ENCODE results near the gene MED29. TPM values are rescaled to one million over a fixed set of nuclear protein-coding genes. Genes with fewer than 3 reads are reported as not detected.

The MED29 gene
- total RNA-seq, 6 experiments from 2014 or later: 19.4 to 38.1 (median 24.1) TPM

DNA sequence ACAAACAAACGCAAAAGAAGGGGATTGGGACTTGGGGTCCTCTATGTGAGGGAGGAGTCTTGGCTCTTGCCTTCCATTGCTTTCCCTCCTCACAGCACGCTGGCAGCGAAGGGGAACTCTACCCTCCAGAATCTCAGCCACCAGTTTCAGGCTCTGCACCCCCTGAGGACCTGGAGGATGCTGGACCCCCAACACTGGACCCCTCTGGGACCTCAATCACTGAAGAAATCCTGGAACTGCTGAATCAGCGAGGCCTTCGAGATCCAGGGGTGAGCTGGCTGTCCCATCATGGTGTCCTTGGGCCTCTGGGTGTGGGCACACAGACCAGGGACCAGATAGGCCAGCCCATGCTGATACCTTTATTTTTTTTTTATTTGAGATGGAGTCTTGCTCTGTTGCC lies 30.8 kb downstream of the MED29 start:
- no peaks in the 10 kb centered on the region for H3K36me3 ChIP-seq
- intact Hi-C loops (cut with DNase I): no loop called here

GRCh38 chr19:39423258-39424086 lies 32.3 kb downstream of the MED29 start:
- Histone ChIP-seq H3K27ac (no peak overlapping the region), H3K36me3 (no peaks in the 10 kb centered on the region), H3K4me3 (no peak overlapping the region), H3K27me3 (no peaks in the 10 kb centered on the region), H3K4me1 (no peaks in the 10 kb centered on the region), H3K9me3 (no peaks in the 10 kb centered on the region)
- DNase-seq (peak in 1 of 3 donors; percentile 48), ATAC-seq (no peak)
- 89% methylated on average over 22 of the region's 35 CpGs for WGBS (ENCODE audit: insufficient coverage, low coverage, low lambda C conversion rate, missing lambda C conversion rate)
- intact Hi-C loops (cut with DNase I): no loop called here
- TF ChIP-seq CTCF (IDR thresholded peaks at IDR 0.05) (no peak), POLR2A (IDR thresholded peaks at IDR 0.05) (no peak)

More for the DNA sequence above, 30.8 kb downstream of the MED29 start:
- TF ChIP-seq CTCF (IDR thresholded peaks at IDR 0.05) (no peak), POLR2A (IDR thresholded peaks at IDR 0.05) (no peak)
- Histone ChIP-seq H3K9me3 (no peaks in the 10 kb centered on the region), H3K27me3 (no peaks in the 10 kb centered on the region), H3K4me1 (no peaks in the 10 kb centered on the region), H3K27ac (no peak overlapping the region), H3K4me3 (no peak overlapping the region)
- ATAC-seq (no peak), DNase-seq (no peak)
- 63% methylated on average over 2 of the region's 5 CpGs for WGBS (ENCODE audit: insufficient coverage, low coverage, low lambda C conversion rate, missing lambda C conversion rate)

DNA sequence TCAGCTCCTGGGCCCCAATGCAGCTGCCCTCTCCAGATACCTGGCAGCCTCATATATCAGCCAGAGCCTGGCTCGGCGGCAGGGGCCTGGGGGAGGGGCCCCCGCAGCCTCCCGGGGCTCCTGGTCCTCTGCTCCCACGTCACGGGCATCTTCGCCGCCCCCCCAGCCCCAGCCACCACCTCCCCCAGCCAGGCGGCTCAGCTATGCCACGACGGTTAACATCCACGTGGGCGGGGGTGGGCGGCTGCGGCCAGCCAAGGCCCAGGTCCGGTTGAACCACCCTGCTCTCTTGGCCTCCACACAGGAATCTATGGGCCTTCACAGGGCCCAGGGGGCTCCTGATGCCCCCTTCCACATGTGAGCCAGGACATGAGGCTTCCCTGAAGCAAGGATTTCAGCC lies 33.8 kb downstream of the MED29 start:
- no peaks in the 10 kb centered on the region for H3K36me3 ChIP-seq
- H3K27me3 ChIP-seq: no peaks in the 10 kb centered on the region
- H3K4me3 ChIP-seq: no peak overlapping the region
- peak in 1 of 3 donors; percentile 37 for DNase-seq
- no peak for ATAC-seq
- no peaks in the 10 kb centered on the region for H3K9me3 ChIP-seq
- H3K27ac ChIP-seq: no peak overlapping the region
- WGBS (ENCODE audit: insufficient coverage, low coverage, low lambda C conversion rate, missing lambda C conversion rate): no CpG with 5 or more reads among the region's 16 CpGs
- no peaks in the 10 kb centered on the region for H3K4me1 ChIP-seq
- intact Hi-C loops (cut with DNase I): no loop called here
- no peak for TF ChIP-seq CTCF (IDR thresholded peaks at IDR 0.05)
- TF ChIP-seq POLR2A (IDR thresholded peaks at IDR 0.05): no peak

DNA sequence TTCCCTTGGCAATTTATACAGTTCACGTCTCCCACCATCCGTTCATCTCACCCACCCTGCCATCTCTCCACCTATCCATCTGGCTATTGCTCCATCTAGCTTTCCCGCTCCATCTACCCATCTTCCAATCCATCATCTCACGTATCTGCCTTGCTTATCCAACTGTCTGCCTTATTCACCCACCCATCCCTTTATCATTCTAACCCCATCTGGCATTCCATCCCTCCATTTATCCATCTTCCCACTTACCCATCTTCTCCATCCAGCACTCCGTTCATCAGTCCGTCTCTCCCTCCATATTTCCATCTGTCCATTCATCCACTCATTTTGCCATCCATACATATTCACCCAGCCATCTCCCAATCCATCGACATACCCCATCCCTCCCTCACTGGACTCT lies 34.6 kb downstream of the MED29 start:
- no peak for ATAC-seq
- Histone ChIP-seq H3K4me3 (no peak overlapping the region), H3K27ac (no peak overlapping the region), H3K4me1 (no peaks in the 10 kb centered on the region), H3K9me3 (no peaks in the 10 kb centered on the region), H3K36me3 (no peaks in the 10 kb centered on the region), H3K27me3 (no peaks in the 10 kb centered on the region)
- 90% methylated on average over 7 of the region's 7 CpGs for WGBS (ENCODE audit: insufficient coverage, low coverage, low lambda C conversion rate, missing lambda C conversion rate)
- intact Hi-C loops (cut with DNase I): no loop called here
- DNase-seq: no peak
- TF ChIP-seq POLR2A (IDR thresholded peaks at IDR 0.05): no peak
- TF ChIP-seq CTCF (IDR thresholded peaks at IDR 0.05): no peak
